ENCODE measurements around the gene SPTBN2. TPM values are rescaled to one million over a fixed set of nuclear protein-coding genes. Genes with fewer than 3 reads are reported as not detected.
A peak's percentile ranks its signal among the peaks of the same experiment; 100 is the strongest.

Gene SPTBN2
- total RNA-seq, 1 experiment from 2014 or later, result 37.6 TPM

GRCh38 chr11:66745356-66746235 is 16.6 kb upstream of the SPTBN2 start:
- CTCF ChIA-PET, result interaction anchor here (0.6 to 1.1 kb wide), 5 partner anchors 28 to 434 kb away, joined by 3 to 6 read pairs (median 3); partner anchors contain the start of gene RBM4B
- peak overlapping the region; percentile 84 for H3K4me3 ChIP-seq (ENCODE audit: low read depth, low read length)
- TSS peak; percentile 18 for BruUV-seq (replicated peaks)
- TF ChIP-seq, protein P1, sequence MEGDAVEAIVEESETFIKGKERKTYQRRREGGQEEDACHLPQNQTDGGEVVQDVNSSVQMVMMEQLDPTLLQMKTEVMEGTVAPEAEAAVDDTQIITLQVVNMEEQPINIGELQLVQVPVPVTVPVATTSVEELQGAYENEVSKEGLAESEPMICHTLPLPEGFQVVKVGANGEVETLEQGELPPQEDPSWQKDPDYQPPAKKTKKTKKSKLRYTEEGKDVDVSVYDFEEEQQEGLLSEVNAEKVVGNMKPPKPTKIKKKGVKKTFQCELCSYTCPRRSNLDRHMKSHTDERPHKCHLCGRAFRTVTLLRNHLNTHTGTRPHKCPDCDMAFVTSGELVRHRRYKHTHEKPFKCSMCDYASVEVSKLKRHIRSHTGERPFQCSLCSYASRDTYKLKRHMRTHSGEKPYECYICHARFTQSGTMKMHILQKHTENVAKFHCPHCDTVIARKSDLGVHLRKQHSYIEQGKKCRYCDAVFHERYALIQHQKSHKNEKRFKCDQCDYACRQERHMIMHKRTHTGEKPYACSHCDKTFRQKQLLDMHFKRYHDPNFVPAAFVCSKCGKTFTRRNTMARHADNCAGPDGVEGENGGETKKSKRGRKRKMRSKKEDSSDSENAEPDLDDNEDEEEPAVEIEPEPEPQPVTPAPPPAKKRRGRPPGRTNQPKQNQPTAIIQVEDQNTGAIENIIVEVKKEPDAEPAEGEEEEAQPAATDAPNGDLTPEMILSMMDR (IDR thresholded peaks at IDR 0.05; ENCODE audit: insufficient read depth in 1 of 2, low read depth in 1 of 2, low read length in 1 of 2, severe bottlenecking in 1 of 2, unreplicated experiment in 1 of 2), result no peak
- H3K9me3 ChIP-seq, result peaks cover 4% of the 10 kb centered on the region; the same call in 1 of the 2 replicates
- DNase-seq, result peak; percentile 66 to 74
- Mint-ChIP-seq H3K4me3 (ENCODE audit: unreplicated experiment) (peak overlapping the region; percentile 83), H3K9me3 (ENCODE audit: unreplicated experiment) (no peaks in the 10 kb centered on the region), H3K27ac (ENCODE audit: unreplicated experiment) (peak overlapping the region; percentile 69), H3K36me3 (ENCODE audit: insufficient read depth, unreplicated experiment) (peaks cover 16% of the 10 kb centered on the region), H3K4me1 (ENCODE audit: low read depth, unreplicated experiment) (peaks cover 7% of the 10 kb centered on the region), H3K27me3 (ENCODE audit: insufficient read depth, unreplicated experiment) (no peaks in the 10 kb centered on the region)
- POLR2A ChIA-PET, result interaction anchor here (0.7 kb wide), 2 partner anchors 52 to 97 kb away, joined by 3 read pairs; no protein-coding TSS in a partner anchor
- peaks cover 3% of the 10 kb centered on the region for H3K36me3 ChIP-seq (ENCODE audit: control insufficient read depth, insufficient read depth, low read length)
- H3K27me3 ChIP-seq (replicated peaks; ENCODE audit: control insufficient read depth, insufficient read depth, low read length), result no peaks in the 10 kb centered on the region
- H3K4me1 ChIP-seq, result peaks cover 14% of the 10 kb centered on the region; the same call in 1 of the 2 replicates
- intact Hi-C loops (cut with micrococcal nuclease; ENCODE audit: unreplicated experiment), result loop anchor here (1.0 to 2.0 kb wide), 3 partner anchors 44 to 73 kb away; no protein-coding TSS in a partner anchor

DNA sequence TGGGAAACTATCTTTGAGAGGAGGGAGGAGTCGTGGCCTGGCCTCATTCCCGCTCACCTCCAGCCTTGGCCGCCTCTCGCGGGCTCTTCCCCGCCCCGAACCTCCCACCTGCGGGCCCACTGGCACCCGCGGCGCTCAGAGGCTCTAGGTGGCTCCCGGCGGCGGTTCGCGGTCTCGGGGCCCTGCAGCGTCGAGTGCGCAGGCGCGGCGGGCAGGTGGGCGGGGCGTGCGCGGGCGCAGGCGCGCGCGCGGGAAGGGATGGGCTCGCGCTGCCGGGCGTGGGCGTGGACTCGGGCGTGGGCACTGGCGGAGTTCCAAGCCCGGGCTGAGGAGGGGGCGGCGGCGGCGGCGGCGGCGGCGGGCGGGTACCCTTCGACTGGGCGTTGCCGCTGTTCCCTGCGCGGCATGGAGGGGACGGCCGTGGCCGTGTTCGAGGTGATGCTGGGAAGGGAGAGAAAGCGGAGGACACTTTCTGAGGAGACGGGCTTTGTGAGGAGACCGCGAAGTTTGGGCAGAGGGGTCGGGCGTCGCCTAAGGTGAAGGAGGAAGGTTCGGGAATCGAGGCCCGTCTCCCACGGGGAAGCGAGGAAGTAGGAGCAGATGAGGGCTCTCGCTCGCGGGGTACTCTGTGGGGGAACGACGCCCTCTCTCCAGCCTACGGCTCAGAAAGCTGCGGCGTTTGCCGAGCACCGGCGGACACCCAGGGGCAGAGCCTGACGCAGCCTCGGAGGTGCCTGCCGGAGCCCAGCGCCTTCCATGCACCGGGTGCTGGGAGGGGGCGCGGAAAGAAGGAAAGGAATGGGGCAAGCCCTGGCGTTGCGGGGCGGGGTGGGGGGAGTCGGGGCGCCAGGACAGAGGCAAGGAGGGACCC is 15.7 kb upstream of the SPTBN2 start:
- CTCF ChIA-PET, result interaction anchor here (0.7 to 1.1 kb wide), 4 partner anchors 29 to 433 kb away, joined by 3 to 6 read pairs (median 4); no protein-coding TSS in a partner anchor
- BruUV-seq (replicated peaks), result no TSS peak
- intact Hi-C loops (cut with micrococcal nuclease; ENCODE audit: unreplicated experiment), result loop anchor here (1.0 to 2.0 kb wide), 3 partner anchors 45 to 74 kb away; no protein-coding TSS in a partner anchor

More for the DNA sequence above, 15.7 kb upstream of the SPTBN2 start:
- H3K4me3 ChIP-seq (ENCODE audit: low read depth, low read length), result peak overlapping the region; percentile 84
- peaks cover 14% of the 10 kb centered on the region; the same call in 1 of the 2 replicates for H3K4me1 ChIP-seq
- POLR2A ChIA-PET, result interaction anchor here (0.7 kb wide), 2 partner anchors 51 to 98 kb away, joined by 3 read pairs; no protein-coding TSS in a partner anchor
- Mint-ChIP-seq H3K27me3 (ENCODE audit: insufficient read depth, unreplicated experiment) (no peaks in the 10 kb centered on the region), H3K9me3 (ENCODE audit: unreplicated experiment) (no peaks in the 10 kb centered on the region), H3K36me3 (ENCODE audit: insufficient read depth, unreplicated experiment) (peaks cover 16% of the 10 kb centered on the region), H3K27ac (ENCODE audit: unreplicated experiment) (peak overlapping the region; percentile 69), H3K4me1 (ENCODE audit: low read depth, unreplicated experiment) (peaks cover 7% of the 10 kb centered on the region), H3K4me3 (ENCODE audit: unreplicated experiment) (peak overlapping the region; percentile 83)
- DNase-seq, result peak; percentile 94 to 98
- peaks cover 4% of the 10 kb centered on the region; the same call in 1 of the 2 replicates for H3K9me3 ChIP-seq
- TF ChIP-seq, protein P1 (IDR thresholded peaks at IDR 0.05; ENCODE audit: insufficient read depth in 1 of 2, low read depth in 1 of 2, low read length in 1 of 2, severe bottlenecking in 1 of 2, unreplicated experiment in 1 of 2), result no peak
- H3K36me3 ChIP-seq (ENCODE audit: control insufficient read depth, insufficient read depth, low read length), result peaks cover 3% of the 10 kb centered on the region
- H3K27me3 ChIP-seq (replicated peaks; ENCODE audit: control insufficient read depth, insufficient read depth, low read length), result no peaks in the 10 kb centered on the region

Measured in Caco-2 (cell line).